Measurements from ENCODE around the gene IFNL1.

Gene IFNL1

GRCh38 chr19:39314016-39314728 is 18.0 kb downstream of the IFNL1 start:
- no peaks in the 10 kb centered on the region for H3K9me2 ChIP-seq (ENCODE audit: low read depth, low read length)
- no peak overlapping the region for H3K27ac ChIP-seq (ENCODE audit: low read depth, low read length, poor library complexity, severe bottlenecking)
- H3F3A ChIP-seq (ENCODE audit: insufficient read depth, low read length), result no peaks in the 10 kb centered on the region
- no peak overlapping the region for H3K9ac ChIP-seq (ENCODE audit: low read length)
- H3K27me3 ChIP-seq (ENCODE audit: insufficient read depth, low read length), result no peaks in the 10 kb centered on the region
- H3K36me3 ChIP-seq (ENCODE audit: insufficient read depth, low read length), result peaks cover 12% of the 10 kb centered on the region; the same call in 1 of the 2 replicates
- no peaks in the 10 kb centered on the region for H3K79me2 ChIP-seq (ENCODE audit: insufficient read depth, low read length)
- no peaks in the 10 kb centered on the region for H3K9me3 ChIP-seq (ENCODE audit: low read length)
- peaks cover 9% of the 10 kb centered on the region for H3K4me1 ChIP-seq (ENCODE audit: insufficient read depth, low read length, severe bottlenecking)
- H4K20me1 ChIP-seq (ENCODE audit: insufficient read depth, low read length), result no peaks in the 10 kb centered on the region
- H3K4me3 ChIP-seq (ENCODE audit: low read depth, low read length, poor library complexity, severe bottlenecking), result no peak overlapping the region
- TF ChIP-seq CTCF (IDR thresholded peaks at IDR 0.05; ENCODE audit: low read length), result no peak
- TF ChIP-seq EZH2 (IDR thresholded peaks at IDR 0.05; ENCODE audit: borderline replicate concordance, low read length), result no peak
- no peak overlapping the region for H2AFZ ChIP-seq (ENCODE audit: low read length)
- H3K4me2 ChIP-seq (ENCODE audit: low read length), result no peak overlapping the region

DNA sequence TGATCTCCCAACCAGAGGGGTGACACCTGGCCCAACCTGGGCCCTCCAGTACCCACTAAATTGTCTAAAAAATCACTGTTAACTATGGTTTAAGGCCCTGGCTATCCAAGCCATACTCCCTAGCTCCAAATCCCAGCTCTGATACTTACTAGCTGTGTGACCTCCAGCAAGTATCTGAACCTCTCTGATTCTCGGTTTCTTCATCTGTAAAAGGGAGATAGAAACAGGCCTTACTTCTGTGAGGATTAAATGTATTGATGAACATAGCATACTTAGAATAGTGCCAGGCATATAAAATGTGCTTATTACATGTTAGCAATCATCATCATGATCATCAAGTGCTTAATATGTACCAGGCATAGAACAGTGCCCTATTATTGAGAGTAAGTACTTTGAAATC is 19.7 kb downstream of the IFNL1 start:
- Histone ChIP-seq H3K9me2 (ENCODE audit: low read depth, low read length) (no peaks in the 10 kb centered on the region), H3K9ac (ENCODE audit: low read length) (no peak overlapping the region), H3K27me3 (ENCODE audit: insufficient read depth, low read length) (no peaks in the 10 kb centered on the region), H4K20me1 (ENCODE audit: insufficient read depth, low read length) (no peaks in the 10 kb centered on the region), H2AFZ (ENCODE audit: low read length) (no peak overlapping the region), H3K36me3 (ENCODE audit: insufficient read depth, low read length) (peaks cover 12% of the 10 kb centered on the region; the same call in 1 of the 2 replicates), H3K4me2 (ENCODE audit: low read length) (no peak overlapping the region), H3K4me1 (ENCODE audit: insufficient read depth, low read length, severe bottlenecking) (peaks cover 17% of the 10 kb centered on the region), H3K79me2 (ENCODE audit: insufficient read depth, low read length) (no peaks in the 10 kb centered on the region), H3K27ac (ENCODE audit: low read depth, low read length, poor library complexity, severe bottlenecking) (no peak overlapping the region), H3K4me3 (ENCODE audit: low read depth, low read length, poor library complexity, severe bottlenecking) (no peak overlapping the region), H3F3A (ENCODE audit: insufficient read depth, low read length) (no peaks in the 10 kb centered on the region), H3K9me3 (ENCODE audit: low read length) (no peaks in the 10 kb centered on the region)
- TF ChIP-seq EZH2 (IDR thresholded peaks at IDR 0.05; ENCODE audit: borderline replicate concordance, low read length) (no peak), CTCF (IDR thresholded peaks at IDR 0.05; ENCODE audit: low read length) (no peak)

GRCh38 chr19:39316627-39317321 is 20.6 kb downstream of the IFNL1 start:
- peaks cover 15% of the 10 kb centered on the region for H3K4me1 ChIP-seq (ENCODE audit: insufficient read depth, low read length, severe bottlenecking)
- H3K27ac ChIP-seq (ENCODE audit: low read depth, low read length, poor library complexity, severe bottlenecking), result no peak overlapping the region

More at GRCh38 chr19:39316627-39317321, 20.6 kb downstream of the IFNL1 start:
- H3K9me2 ChIP-seq (ENCODE audit: low read depth, low read length), result no peaks in the 10 kb centered on the region
- no peak overlapping the region for H3K4me3 ChIP-seq (ENCODE audit: low read depth, low read length, poor library complexity, severe bottlenecking)
- no peak overlapping the region for H3K9ac ChIP-seq (ENCODE audit: low read length)
- no peaks in the 10 kb centered on the region for H4K20me1 ChIP-seq (ENCODE audit: insufficient read depth, low read length)
- TF ChIP-seq CTCF (IDR thresholded peaks at IDR 0.05; ENCODE audit: low read length), result no peak
- H3K27me3 ChIP-seq (ENCODE audit: insufficient read depth, low read length), result 0 out of 2 replicates have a peak, but pooled peaks cover 5% of the 10 kb centered on the region
- no peaks in the 10 kb centered on the region for H3K9me3 ChIP-seq (ENCODE audit: low read length)
- no peak overlapping the region for H3K4me2 ChIP-seq (ENCODE audit: low read length)
- H3F3A ChIP-seq (ENCODE audit: insufficient read depth, low read length), result no peaks in the 10 kb centered on the region; the same call in 1 of the 2 replicates
- H3K36me3 ChIP-seq (ENCODE audit: insufficient read depth, low read length), result peaks cover 12% of the 10 kb centered on the region; the same call in 1 of the 2 replicates
- no peak overlapping the region for H2AFZ ChIP-seq (ENCODE audit: low read length)
- H3K79me2 ChIP-seq (ENCODE audit: insufficient read depth, low read length), result no peaks in the 10 kb centered on the region

Measured in OCI-LY1 (cell line).